ENCODE data around the gene C1orf74.

The C1orf74 gene

DNA sequence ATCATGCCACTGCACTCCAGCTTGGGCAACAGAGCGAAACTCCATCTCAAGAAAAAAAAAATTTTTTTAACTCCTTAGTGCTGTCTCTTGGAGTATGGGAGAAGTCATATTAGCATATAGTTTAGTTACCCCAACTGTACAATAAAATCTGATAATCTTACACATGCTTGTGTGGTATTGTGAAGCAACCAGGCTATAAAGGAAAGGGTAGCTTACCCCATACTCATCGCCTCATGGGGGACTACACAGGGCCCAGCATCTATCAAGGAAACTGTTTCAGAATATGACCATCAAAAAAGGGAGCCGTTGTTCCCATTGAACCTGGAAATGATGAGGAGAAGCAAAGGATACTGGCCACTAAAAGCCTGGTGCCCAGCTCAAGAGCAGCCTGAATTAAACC lies 31.5 kb downstream of the C1orf74 start:
- no peak for DNase-seq
- no peak overlapping the region for H3K27ac ChIP-seq
- H3K27me3 ChIP-seq (ENCODE audit: insufficient read depth, low read depth, severe bottlenecking): peaks cover 2% of the 10 kb centered on the region
- no peak overlapping the region for H3K4me3 ChIP-seq (ENCODE audit: low read depth, low read length)
- TF ChIP-seq, protein P1, sequence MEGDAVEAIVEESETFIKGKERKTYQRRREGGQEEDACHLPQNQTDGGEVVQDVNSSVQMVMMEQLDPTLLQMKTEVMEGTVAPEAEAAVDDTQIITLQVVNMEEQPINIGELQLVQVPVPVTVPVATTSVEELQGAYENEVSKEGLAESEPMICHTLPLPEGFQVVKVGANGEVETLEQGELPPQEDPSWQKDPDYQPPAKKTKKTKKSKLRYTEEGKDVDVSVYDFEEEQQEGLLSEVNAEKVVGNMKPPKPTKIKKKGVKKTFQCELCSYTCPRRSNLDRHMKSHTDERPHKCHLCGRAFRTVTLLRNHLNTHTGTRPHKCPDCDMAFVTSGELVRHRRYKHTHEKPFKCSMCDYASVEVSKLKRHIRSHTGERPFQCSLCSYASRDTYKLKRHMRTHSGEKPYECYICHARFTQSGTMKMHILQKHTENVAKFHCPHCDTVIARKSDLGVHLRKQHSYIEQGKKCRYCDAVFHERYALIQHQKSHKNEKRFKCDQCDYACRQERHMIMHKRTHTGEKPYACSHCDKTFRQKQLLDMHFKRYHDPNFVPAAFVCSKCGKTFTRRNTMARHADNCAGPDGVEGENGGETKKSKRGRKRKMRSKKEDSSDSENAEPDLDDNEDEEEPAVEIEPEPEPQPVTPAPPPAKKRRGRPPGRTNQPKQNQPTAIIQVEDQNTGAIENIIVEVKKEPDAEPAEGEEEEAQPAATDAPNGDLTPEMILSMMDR (IDR thresholded peaks at IDR 0.05; ENCODE audit: low read depth, low read length): no peak
- no peaks in the 10 kb centered on the region for H3K9me3 ChIP-seq (ENCODE audit: severe bottlenecking)
- no peaks in the 10 kb centered on the region for H3K36me3 ChIP-seq

DNA sequence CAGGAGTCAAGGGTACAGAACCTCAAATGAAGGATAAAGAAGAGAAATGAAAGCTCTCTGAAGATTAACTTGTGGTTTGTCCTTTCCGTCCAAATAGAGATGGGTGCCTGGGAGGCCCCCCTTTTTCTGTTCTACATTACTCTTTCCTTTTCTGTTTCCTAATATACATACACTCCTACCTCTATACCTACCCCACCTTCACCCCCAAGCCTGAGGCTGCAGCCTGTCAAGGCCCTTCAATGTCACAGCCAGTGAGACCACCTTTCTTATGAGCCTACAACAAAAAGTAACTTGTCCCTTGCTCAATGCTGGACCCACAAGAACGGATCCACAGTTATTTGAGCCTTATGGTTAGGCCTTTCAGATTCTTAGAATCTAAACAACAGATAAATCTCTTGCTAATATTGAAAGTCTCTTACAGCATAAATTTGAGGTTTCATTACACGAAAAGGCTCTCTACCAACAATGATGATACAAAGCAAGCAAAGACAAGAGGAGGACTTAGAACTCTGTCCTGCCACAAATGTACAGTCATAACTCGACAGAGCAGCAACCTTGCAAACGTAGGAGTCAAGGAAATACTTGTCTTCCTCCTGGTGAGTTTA lies 32.6 kb downstream of the C1orf74 start:
- no peaks in the 10 kb centered on the region for H3K9me3 ChIP-seq (ENCODE audit: severe bottlenecking)
- H3K36me3 ChIP-seq: no peaks in the 10 kb centered on the region
- TF ChIP-seq, protein P1 (IDR thresholded peaks at IDR 0.05; ENCODE audit: low read depth, low read length): no peak
- DNase-seq: no peak
- H3K27me3 ChIP-seq (ENCODE audit: insufficient read depth, low read depth, severe bottlenecking): no peaks in the 10 kb centered on the region
- no peak overlapping the region for H3K27ac ChIP-seq
- no peak overlapping the region for H3K4me3 ChIP-seq (ENCODE audit: low read depth, low read length)

DNA sequence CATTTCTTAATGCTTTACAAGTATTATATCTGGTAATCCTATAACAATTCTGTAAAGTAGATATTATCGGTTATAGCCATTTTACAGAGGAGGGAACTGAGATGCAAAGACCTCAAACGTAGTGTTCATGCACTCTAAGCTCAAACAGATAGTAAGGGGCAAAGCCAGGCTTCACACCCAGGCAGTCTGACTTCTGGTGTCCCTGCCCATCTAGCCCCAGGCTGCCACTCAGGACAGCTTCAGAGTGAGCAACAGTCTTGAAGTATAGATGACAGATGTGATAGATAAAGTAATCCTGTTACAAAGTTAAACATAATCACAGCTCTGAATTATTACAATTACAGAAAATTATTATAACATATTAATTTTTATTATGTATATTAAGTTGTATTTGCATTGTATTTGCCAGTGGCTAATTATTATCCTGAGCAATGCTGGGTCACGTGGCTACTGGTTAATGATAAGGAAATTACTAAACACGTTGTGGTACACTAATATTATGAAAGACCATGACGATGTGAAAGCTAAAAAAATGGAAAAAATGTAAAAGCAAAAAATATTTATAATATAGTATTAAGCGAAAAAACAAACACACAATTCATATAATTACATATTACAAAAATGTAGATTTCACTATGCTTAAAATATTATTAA lies 34.6 kb downstream of the C1orf74 start:
- H3K27ac ChIP-seq: no peak overlapping the region
- no peaks in the 10 kb centered on the region for H3K27me3 ChIP-seq (ENCODE audit: insufficient read depth, low read depth, severe bottlenecking)
- no peak overlapping the region for H3K4me3 ChIP-seq (ENCODE audit: low read depth, low read length)
- H3K36me3 ChIP-seq: no peaks in the 10 kb centered on the region
- no peak for DNase-seq
- TF ChIP-seq, protein P1 (IDR thresholded peaks at IDR 0.05; ENCODE audit: low read depth, low read length): no peak
- H3K9me3 ChIP-seq (ENCODE audit: severe bottlenecking): no peaks in the 10 kb centered on the region

DNA sequence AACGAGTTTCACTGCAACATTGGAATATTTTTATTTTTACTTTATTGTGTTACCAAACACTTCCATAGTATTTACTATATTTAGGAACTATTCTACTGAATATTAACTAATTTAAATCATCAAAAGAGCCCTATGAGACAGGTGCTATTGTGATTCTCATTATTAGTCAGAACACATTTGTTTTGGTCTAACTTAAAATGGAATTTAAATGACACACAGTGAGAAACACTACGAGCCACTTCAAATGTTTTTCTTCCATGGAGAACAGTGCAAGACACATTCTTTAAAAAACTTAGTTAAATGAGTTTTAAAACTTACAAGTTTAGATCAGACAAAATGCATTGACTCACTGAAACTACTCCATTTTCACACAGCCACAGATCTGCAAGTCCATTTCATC lies 35.2 kb downstream of the C1orf74 start:
- no peaks in the 10 kb centered on the region for H3K9me3 ChIP-seq (ENCODE audit: severe bottlenecking)
- H3K27ac ChIP-seq: no peak overlapping the region
- H3K4me3 ChIP-seq (ENCODE audit: low read depth, low read length): no peak overlapping the region
- TF ChIP-seq, protein P1 (IDR thresholded peaks at IDR 0.05; ENCODE audit: low read depth, low read length): no peak
- H3K27me3 ChIP-seq (ENCODE audit: insufficient read depth, low read depth, severe bottlenecking): peaks cover 2% of the 10 kb centered on the region
- DNase-seq: no peak
- no peaks in the 10 kb centered on the region for H3K36me3 ChIP-seq

DNA sequence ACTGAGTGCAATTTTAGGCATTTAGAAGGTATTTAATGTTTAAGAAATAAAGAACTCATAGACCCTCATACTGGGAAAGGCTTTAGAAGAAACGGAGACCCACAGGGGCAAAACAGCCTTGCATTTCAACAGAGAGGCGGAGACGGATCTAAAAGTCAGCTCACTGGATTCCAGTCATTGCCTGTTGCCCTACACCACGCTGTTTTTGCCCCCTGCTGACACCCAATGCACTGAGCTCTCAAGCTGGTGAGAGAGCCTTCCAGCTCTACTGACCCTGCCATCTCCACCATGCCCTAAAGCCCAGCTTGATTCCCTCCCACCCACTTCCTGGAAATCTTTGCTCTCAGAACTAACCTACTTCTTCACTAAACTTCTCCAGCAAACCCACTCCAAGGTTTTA lies 35.7 kb downstream of the C1orf74 start:
- Histone ChIP-seq H3K27me3 (ENCODE audit: insufficient read depth, low read depth, severe bottlenecking) (peaks cover 8% of the 10 kb centered on the region), H3K4me3 (ENCODE audit: low read depth, low read length) (no peak overlapping the region), H3K36me3 (no peaks in the 10 kb centered on the region), H3K9me3 (ENCODE audit: severe bottlenecking) (no peaks in the 10 kb centered on the region), H3K27ac (no peak overlapping the region)
- no peak for DNase-seq
- TF ChIP-seq, protein P1 (IDR thresholded peaks at IDR 0.05; ENCODE audit: low read depth, low read length): no peak

All from WERI-Rb-1 (cell line).